Stimulated activated CD8-positive, alpha-beta memory T cell treated with anti-CD3 and anti-CD28 coated beads, Interleukin-4, amount 100 ng/mL, for 24 hours (primary cell): ENCODE data around the gene HECW1.
"Not testable (repeated sequence)": the region's sequence is repeated elsewhere in the genome, so short reads cannot be mapped to it uniquely, and the experiment has no call there.

Experiments
- DNase-seq: peaks from one replicate; pipeline ENCODE4 v3.0.0-alpha.2; 2020; ENCODE audit warnings: low read depth

The HECW1 gene

DNA sequence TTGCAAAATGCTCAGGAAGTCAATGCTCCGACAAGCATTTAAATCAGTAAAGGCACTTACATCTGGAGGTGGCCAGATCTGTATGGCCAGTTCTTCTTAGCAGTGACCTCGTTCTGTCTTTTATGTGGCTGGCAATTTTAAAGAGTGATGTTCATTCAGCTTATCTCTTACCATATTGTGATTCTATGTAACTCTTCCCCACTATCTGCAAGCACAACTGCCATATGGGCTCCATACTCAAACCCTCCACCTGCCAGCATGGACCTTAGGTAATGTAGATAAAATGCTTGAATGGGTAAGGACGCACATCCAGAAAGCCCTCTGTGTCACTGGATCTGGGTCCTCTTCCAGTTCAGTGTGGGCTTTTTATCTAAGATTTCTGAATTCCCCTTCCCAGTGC lies 428.0 kb downstream of the HECW1 start:
- DNase-seq, result no peak

- DNase-seq, result no peak
Observed at GRCh38 chr7:43542716-43543115, 430.3 kb downstream of the HECW1 start.

GRCh38 chr7:43546231-43546630 lies 433.8 kb downstream of the HECW1 start:
- no peak for DNase-seq

- no peak for DNase-seq
Observed at GRCh38 chr7:43550427-43550826, 438.0 kb downstream of the HECW1 start.

- no peak for DNase-seq
Observed at GRCh38 chr7:43552122-43552521, 439.7 kb downstream of the HECW1 start.

DNA sequence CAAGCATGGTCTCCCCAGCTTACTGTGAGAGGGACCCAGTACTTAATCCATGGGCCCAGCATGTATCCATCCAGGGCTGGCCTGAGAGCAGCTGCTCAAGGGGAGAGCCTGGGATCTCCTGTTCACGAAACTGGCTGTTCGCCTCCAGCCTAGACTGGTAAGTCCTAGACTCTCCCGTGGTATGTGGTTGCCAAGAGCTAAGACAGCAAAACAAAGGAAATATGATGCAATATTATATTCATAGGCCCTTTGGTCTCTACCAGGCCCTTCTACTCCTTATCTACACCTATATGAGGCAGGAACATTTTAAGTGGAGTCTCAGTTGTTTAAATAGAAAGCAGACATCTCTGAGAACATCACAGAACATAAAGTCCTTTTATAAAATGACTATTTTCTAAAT lies 441.6 kb downstream of the HECW1 start:
- no peak for DNase-seq

DNA sequence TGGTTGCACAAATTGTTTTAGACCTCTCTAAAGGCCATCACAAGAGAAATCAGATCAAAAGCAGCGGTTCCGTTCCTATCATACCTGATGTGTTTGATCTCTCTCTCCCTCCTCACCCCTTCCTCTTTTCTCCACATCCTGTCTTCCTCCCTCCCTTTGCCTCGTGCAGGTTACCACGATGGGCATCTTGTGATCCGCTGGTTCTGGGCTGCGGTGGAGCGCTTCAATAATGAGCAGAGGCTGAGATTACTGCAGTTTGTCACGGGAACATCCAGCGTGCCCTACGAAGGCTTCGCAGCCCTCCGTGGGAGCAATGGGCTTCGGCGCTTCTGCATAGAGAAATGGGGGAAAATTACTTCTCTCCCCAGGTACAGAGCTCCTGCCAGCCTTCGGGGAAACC lies 442.0 kb downstream of the HECW1 start:
- no peak for DNase-seq

DNA sequence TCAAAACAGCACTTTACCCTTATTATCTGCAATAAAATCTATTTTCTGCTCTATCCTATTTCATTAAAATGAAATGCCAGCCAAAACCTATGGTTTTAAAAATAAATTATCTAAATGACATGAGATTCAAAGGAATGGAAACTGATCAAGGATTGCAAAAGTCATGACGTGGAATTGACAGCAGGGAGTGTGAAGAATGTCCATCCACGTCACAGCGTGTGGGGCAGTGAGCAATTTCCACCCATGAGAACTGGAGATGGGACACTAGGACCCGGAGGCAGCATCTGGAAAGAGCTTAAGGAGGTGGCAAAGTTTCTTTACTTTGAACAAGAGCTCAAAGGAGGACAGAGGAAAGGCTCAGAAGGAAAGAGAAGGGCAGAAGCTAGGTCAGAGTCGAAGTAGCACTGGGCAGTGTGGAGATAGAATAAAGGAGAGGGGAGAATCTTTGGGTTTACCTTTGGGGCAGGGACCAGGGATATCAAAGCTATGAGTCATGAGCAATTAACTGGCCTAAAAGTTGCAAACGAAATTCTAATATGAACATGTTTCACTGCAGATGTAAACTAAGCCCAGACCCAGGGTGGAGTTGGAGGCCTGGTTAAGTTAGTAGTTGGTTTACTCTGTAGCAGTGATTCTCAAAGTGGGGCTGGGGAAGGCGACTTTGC lies 445.5 kb downstream of the HECW1 start:
- no peak for DNase-seq

DNA sequence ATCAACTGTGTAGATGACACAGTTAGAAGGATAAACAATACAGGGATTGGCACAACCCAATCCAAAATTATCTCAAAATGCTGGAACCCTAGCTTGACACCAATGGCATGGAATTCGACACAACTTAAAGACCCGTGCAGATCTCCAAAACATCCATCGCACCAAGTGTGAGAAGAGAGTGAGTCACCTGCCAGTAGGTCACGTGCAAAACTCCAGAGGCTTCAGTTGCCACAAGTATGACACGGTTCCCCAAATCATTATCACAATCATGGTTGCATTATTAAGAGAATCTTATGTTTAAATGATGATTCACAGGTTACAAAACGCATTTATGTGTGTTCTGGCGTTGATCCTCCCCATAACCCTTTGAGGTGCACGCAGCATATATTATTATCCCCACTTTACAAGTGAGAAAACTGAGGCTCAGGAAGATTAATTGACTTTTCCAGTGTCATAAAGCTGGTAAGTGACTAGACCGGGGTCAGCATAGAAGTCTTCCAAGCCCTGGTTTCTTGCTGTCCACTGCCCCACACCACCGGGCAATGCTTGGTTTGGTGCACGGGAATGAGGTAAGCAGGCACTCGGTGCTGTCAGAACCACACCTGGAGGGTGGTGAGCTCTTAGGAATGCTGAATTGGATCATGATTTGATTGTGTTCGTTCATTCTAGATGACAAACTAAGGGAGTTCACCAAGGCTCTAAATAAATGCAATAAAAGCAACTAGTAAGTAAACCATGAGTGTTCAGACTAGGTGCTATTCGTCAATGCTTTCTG lies 446.9 kb downstream of the HECW1 start:
- DNase-seq, result no peak

DNA sequence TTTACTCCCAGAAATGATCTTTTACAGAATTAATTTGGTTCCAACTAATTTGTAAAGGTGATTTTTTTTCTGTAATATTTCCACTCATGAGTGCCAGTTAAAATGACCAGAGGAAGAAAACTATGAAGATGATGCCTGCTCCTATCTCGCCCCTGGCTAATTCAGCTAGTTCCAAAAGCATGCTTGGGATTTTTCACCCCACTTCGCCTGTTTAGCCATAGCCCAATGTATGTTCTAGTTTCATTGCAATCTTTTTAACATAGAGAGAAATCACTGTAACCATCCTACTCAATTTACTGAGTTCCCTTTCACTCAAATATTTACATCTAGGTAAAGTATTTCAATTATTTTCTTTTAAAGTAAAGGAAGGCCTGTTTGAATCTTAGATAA lies 447.5 kb downstream of the HECW1 start:
- no peak for DNase-seq

DNA sequence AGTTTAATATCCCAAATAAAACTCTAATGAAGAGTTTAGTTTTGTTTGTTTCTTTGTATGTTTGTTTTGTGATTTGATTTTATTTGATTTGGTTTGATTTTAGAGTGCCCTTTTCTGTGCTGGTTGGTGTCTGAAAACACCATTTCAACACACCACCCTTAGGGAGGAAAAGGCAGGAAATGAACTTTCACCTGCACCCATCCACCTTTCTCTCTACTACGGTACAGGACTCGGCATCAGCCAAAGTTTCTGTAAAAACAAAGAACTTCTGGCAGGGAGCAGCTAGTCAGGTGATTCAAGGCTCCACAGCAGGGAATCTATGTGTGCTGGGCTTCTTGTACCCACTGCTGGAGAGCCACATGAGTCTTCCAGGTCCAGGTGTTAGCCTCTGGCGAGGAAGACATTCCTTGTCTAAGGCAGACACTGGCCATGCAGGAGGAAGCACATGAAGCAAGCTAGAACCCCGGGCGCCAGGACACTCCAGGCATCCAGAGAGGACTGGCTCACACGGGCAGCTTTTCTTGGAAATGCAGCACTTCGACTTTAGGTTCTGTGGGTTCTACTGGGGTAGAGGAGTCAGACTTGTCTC lies 448.4 kb downstream of the HECW1 start:
- DNase-seq, result no peak

- no peak for DNase-seq
Observed at GRCh38 chr7:43562383-43562782, 449.9 kb downstream of the HECW1 start.

GRCh38 chr7:43565786-43566185 lies 453.3 kb downstream of the HECW1 start:
- DNase-seq, result no peak

DNA sequence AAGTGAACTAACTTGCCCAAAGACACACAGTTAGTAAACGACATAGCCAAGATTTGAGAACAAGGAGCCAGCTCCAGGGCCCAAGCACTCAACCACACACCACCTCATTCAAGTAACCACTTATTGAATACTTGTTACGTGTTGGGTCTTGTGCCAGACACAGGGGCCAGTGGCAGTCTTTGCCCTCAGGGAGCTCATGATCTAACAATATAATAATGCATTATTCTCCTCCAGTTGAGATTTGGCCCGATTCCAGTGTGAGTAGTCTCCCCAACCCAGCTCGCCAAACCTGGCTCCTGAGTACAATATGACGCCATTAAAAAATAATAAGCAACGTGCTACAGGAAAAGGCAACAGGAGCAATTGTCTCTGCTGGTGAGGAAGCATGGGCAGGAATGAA lies 456.1 kb downstream of the HECW1 start:
- DNase-seq, result no peak

DNA sequence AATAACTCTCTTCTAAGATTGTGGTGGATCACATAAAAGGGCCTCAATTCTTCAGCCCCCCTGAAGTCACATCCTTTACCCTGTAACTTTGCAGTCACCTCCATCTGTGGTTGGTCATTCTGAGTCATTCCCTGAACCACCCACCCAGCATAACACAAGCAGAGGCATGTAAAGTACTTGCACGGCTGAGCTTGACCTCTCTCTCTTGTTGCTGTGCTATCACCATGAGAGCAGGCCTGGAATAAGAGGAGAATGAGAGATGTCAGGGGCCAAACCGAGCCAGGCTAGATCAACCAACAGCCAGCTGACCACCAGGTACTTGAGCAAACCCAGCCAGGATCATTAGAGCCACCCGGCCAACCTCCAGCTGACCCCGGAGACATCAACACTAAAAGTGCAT lies 457.0 kb downstream of the HECW1 start:
- DNase-seq, result no peak

GRCh38 chr7:43570688-43571365 lies 458.4 kb downstream of the HECW1 start:
- DNase-seq, result no peak

DNA sequence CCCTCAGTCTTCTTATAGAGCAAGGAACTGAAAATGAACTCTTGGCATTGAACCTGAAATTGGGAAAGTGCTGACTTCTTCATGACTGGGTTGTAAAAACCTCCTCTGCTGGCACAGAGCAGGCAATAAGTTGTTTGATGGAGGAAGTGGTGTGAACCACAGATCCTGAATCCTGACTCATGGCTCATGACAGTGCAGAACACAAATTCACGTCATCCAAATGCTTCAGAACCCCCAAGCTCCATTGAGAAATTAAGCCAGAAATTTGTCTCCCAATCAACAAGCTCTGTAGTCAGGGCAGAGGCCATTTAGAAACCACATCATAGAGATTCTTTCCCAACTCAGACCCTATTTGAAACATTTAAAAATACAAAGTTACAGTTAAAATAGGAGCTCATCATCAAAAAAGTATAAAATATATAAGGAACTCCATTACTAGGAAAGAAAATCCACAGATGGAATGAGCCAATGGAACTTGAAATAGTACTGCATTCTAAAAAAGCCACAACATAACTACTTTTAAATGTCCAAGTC lies 460.1 kb downstream of the HECW1 start:
- no peak for DNase-seq

DNA sequence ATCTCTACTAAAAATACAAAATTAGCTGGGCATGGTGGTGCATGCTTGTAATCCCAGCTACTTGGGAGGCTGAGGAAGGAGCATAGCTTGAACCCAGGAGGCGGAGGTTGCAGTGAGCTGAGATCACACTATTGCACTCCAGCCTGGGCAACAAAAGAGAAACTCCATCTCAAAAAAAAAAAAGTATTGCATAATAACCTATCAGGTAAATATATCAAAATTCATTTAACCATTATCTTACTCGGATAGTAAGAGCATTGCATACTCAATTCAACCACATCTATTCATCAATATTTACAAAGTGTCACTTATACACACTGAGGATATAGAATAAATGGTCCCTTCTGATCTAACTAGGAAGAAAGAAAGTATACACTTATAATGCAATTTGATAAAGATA lies 461.4 kb downstream of the HECW1 start:
- not testable (repeated sequence) for DNase-seq

GRCh38 chr7:43575506-43575905 lies 463.1 kb downstream of the HECW1 start:
- DNase-seq, result no peak

DNA sequence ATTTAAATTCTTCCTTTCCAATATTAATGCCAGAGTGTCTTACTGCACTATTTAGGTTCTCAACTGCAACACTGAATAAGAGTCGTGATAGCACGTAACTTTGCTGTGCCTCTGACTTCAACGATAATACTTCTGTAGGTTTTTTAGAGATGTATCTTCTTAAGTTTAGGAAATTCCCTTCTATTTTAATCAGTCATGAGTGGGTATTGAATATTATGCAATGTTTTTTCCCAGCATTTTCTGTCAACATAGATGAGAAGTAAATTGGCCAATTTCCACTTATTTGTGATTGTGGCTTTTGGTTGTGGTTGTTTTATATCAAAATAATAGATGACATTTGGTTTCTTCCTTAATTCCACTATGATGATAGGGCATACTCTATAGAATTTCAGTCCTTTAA lies 463.8 kb downstream of the HECW1 start:
- no peak for DNase-seq

GRCh38 chr7:43577485-43577951 lies 465.1 kb downstream of the HECW1 start:
- DNase-seq, result no peak
